GM12872 (cell line): Measurements from ENCODE around the gene ABHD18.

Source experiments
- CTCF ChIP-seq: IDR thresholded peaks from 3 replicates; pipeline ENCODE4 v1.5.1; 2011; ENCODE audit warnings: low read depth, mild to moderate bottlenecking, low read length, moderate library complexity; ENCODE audit not compliant: insufficient read depth

The ABHD18 gene

GRCh38 chr4:127965062-127965802 lies at the start of gene ABHD18, which contains the start of gene MFSD8:
Gene ABHD18 (plus strand): TSS chr4:127965406. CDS start chr4:127982956, 17,550 bp downstream.
Gene MFSD8 (minus strand): TSS chr4:127965173. CDS start chr4:127965133, 40 bp downstream.
- TF ChIP-seq CTCF: peak; percentile 50

GRCh38 chr4:127916512-127916911 lies 48.7 kb upstream of the ABHD18 start:
- no peak for TF ChIP-seq CTCF

- no peak for TF ChIP-seq CTCF
Observed at GRCh38 chr4:127917151-127917550, 48.1 kb upstream of the ABHD18 start.

- TF ChIP-seq CTCF: no peak
Observed at GRCh38 chr4:127920521-127920920, 44.7 kb upstream of the ABHD18 start.

- TF ChIP-seq CTCF: no peak
Observed at GRCh38 chr4:127922226-127922625, 43.0 kb upstream of the ABHD18 start.

- no peak for TF ChIP-seq CTCF
Observed at GRCh38 chr4:127930175-127930574, 35.0 kb upstream of the ABHD18 start.

- no peak for TF ChIP-seq CTCF
Observed at GRCh38 chr4:127936974-127937373, 28.2 kb upstream of the ABHD18 start.
